Astrocyte (in vitro differentiated cells and primary cell): ENCODE data around the gene SGMS2.

Source experiments
- EZH2 ChIP-seq: IDR thresholded peaks from 2 replicates; pipeline ENCODE4 v1.6.1; 2012; ENCODE audit warnings: mild to moderate bottlenecking, low read length, inconsistent platforms; ENCODE audit not compliant: insufficient read depth
- TF ChIP-seq, protein P1 (sequence below): IDR thresholded peaks from 2 replicates; pipeline ENCODE4 v1.5.1; 2011; ENCODE audit warnings: low read depth, mild to moderate bottlenecking, inconsistent platforms, low read length, moderate library complexity; ENCODE audit not compliant: insufficient read depth

DNA sequence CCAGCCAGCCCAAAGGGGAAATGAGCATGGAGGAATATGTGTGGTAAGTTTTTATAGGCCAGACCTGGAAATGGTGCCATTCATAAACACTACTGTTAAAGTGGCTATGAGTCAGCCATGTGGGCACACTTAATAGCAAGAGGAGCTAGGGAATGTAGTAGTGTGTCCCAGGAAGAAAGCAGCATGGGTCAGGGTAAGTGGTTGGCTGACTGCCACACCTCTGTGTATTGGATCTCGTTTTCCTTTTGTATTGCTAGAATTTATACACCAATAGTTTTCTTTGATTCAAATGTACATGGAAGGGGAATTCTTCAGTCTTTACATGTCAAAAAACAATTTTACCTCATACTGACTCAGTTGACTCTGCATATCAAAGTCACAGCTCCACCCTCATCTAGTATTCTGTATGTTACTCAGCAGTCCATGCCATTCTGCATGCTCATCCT lies 22.9 kb upstream of the SGMS2 start:
- TF ChIP-seq, protein P1, sequence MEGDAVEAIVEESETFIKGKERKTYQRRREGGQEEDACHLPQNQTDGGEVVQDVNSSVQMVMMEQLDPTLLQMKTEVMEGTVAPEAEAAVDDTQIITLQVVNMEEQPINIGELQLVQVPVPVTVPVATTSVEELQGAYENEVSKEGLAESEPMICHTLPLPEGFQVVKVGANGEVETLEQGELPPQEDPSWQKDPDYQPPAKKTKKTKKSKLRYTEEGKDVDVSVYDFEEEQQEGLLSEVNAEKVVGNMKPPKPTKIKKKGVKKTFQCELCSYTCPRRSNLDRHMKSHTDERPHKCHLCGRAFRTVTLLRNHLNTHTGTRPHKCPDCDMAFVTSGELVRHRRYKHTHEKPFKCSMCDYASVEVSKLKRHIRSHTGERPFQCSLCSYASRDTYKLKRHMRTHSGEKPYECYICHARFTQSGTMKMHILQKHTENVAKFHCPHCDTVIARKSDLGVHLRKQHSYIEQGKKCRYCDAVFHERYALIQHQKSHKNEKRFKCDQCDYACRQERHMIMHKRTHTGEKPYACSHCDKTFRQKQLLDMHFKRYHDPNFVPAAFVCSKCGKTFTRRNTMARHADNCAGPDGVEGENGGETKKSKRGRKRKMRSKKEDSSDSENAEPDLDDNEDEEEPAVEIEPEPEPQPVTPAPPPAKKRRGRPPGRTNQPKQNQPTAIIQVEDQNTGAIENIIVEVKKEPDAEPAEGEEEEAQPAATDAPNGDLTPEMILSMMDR = no peak
- no peak for TF ChIP-seq EZH2
